Tibial nerve (tissue), 3 donors: ENCODE results near the gene TWF1.

Source experiments
- CTCF ChIP-seq, 5 experiments: fragments of 200-600 bp in 3 of 5; fragments of 450-650 bp in 2 of 5; sonication (generic) in 3 of 5; IDR thresholded peaks; one replicate each; pipeline ENCODE4 v1.5.1; 2016 to 2019; ENCODE audit warnings: antibody characterized with exemption in 5 of 5, mild to moderate bottlenecking in 3 of 5, moderate library complexity in 2 of 5
- POLR2A ChIP-seq, 2 donors: fragments of 450-650 bp; IDR thresholded peaks; one replicate each; pipeline ENCODE4 v1.6.1; 2017; ENCODE audit warnings: antibody characterized with exemption in 2 of 2, mild to moderate bottlenecking in 2 of 2, moderate library complexity in 2 of 2

- no peak for TF ChIP-seq POLR2A (IDR thresholded peaks at IDR 0.05)
- no peak for TF ChIP-seq CTCF (IDR thresholded peaks at IDR 0.05)
Measured at GRCh38 chr12:43749016-43749415, 57.1 kb downstream of the TWF1 start.
